Stimulated activated CD4-positive, alpha-beta T cell treated with anti-CD3 and anti-CD28 coated beads, Interleukin-12 subunit alpha, Interleukin-12 subunit beta, amount 100 ng/mL, for 4 hours (primary cell): ENCODE data around the gene CDC42BPB.

Experiments
- DNase-seq: peaks from one replicate; pipeline ENCODE4 v3.0.0-alpha.2; 2020

CDC42BPB gene

DNA sequence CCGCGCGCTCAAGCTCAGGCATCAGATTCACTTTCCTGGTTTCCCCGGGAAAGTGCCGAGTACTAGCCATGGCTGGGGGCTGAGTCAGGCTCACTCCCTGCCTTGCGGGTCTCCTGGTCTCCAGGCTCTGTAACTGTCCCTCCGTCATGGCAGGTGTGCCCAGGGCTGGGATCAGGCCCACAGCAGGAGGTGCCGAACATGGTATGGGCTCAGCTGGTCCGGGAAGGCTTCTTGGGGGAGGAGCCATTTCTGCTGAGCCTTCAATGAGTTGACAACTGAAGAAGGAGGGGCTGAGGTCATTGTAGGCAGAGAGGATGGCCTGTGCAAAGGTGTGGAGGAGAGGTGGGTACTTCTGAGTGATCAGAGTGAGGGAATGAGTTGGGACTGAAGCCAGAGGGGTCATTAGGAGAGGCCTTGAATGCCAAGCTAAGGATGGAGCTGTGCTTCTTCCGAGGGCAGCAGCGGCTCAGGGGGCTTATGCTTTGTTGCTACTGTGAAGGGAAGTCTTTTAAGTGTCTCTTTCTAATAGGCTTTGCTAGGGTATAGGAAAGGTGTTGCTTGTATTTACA lies 37.9 kb upstream of the CDC42BPB start:
- no peak for DNase-seq

DNA sequence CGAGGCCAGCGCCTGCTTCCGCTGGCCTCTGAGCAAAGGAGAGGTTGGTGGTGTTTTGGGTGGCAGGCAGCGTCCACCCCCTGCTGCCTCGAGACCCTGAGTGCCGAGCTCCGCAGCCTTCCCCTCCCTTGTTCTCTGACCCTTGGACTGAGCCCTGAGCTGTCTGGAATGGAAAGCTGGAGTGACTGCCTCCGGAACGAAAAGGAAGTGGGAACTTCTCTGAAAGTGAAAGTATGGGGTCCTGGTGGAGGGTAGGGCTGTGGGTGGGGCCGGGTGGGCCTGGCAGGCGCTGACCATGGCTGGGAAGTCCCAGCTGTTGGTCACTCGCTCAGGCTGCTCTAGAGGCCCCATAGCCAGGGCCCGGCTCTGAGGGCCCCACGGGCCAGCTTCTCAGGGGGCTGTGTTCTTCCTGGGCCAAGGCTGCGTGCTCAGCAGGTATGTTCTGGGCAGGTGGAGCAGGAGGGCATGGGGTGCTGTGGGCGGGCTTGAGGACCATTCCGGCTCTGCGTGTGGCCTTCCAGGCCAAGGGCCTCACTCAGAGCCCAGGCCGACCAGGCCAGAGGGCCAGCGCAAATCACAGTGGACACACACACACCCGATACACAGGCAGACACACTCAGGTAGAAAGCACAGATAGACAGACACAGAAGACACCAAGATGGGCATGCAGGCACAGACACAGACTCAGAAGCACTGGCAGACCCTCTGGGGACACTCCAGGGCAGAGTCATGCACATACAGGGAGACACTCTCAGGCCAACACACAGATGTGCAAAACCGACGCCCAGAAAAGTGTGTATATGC lies 37.3 kb upstream of the CDC42BPB start, which contains the start of gene EXOC3L4:
TSS of gene EXOC3L4 (plus strand) at position 320 of the 804 bp plus-strand sequence. CDS start 5,495 bp downstream, outside the sequence.
- DNase-seq, result no peak

DNA sequence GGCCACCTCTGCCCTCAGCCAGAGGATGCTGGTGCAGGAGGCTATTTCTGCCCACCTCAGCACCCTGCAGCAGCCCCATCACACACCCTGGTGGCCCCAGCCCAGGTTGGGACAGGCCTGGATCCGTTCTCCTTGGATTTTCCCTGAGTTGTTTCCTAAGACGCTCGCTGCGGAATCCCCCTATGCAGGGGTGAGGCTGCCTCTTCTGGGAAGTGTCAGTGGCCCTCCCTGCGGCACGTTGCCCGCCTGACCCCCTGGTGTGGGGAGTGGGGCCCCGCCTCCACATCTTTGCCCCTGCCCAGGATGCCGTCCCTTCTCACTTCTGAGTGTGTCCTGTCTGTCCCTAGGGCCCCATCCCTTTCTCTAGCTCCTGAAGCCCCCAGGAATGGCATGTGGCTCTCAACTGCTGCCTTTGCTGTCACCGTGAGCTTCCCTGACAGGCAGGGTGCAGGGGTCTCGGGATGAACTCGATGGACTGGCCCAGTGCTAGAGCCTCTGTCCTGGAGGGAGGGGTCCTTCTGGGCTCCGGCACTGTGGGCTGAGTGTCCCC lies 36.6 kb upstream of the CDC42BPB start:
- DNase-seq, result no peak

DNA sequence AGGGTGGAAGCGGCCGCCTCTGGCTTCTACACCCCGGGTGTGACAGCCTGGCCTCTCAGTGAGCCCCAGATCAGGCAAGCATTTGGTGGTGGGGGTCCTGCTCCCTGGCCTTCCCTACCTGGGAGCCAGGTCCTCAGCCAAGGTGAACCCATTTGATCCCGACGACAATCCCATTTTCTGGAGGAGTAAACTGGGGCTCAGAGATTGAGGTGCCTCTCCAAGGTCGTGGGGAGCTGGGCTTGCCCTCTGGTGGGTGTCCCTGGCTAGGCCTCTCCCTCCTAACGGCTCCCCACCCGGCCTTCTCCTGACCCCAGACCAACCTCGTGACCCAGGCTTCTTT lies 34.5 kb upstream of the CDC42BPB start:
- no peak for DNase-seq

DNA sequence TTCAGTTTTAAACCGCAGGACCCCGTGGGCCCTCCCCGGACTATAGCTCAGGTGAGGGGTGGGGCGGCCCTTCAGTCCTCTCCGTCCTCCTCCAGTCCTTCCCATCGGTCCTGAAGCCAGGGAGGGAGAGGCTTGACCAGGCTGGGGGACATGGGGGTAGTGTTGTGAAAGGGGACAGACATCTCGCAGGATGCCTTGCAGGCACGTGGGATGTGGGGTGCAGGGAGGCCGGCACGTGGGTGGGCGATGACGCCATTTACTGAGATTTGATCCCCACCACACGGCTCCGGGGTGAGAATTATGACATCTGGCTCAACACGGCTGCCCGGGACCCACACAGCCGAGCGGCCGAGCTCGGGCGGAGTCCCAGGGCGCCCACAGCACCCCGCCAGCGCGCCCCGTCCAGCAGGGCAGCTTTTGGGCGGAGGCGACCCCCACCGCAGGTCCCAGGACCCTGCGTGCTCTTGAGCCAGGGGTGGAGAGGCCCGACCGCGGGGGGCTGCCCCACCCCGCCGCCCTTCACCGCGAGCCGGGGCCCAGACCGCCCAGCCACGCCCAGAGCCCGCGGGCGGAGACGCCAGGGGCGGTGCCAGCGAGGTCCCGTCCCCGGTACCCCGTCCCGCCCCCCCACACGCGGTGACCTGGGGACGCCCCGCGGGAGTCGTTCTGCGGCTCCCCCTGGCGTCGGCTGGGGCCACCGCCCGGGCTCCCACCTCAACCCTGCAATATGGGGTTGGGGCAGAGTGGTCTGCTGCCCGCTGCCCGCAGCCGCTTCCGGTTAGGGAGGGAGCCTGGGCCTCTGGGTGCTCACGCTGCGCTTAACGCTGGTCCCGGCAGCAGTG lies 33.9 kb upstream of the CDC42BPB start:
- DNase-seq, result peak; percentile 80

DNA sequence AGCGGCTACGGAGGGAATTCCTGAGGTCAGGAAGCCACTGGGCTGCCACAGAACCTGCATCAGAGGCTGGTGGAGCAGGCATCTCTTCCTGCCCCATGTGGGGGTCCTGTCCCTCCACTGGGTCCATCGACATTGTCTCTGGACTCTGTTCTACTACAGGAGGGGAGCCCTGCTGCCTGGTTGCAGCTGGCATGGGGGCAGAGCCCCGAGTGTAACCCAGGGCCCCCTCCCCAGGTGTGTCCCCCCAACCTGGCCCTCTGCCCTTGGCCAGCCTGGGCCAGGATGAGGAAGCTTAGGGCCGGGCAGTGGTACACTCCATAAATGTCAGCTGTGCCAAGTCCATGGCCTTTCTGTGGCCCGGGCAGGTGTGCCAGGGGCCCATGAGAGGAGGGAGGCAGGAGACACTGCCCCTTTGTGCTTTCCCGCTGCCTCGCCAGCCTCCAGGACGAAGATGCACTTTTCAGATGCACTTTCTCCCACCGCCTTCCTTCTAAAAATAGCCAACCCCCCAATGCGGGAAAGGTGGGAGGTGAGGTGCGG lies 33.2 kb upstream of the CDC42BPB start:
- no peak for DNase-seq

DNA sequence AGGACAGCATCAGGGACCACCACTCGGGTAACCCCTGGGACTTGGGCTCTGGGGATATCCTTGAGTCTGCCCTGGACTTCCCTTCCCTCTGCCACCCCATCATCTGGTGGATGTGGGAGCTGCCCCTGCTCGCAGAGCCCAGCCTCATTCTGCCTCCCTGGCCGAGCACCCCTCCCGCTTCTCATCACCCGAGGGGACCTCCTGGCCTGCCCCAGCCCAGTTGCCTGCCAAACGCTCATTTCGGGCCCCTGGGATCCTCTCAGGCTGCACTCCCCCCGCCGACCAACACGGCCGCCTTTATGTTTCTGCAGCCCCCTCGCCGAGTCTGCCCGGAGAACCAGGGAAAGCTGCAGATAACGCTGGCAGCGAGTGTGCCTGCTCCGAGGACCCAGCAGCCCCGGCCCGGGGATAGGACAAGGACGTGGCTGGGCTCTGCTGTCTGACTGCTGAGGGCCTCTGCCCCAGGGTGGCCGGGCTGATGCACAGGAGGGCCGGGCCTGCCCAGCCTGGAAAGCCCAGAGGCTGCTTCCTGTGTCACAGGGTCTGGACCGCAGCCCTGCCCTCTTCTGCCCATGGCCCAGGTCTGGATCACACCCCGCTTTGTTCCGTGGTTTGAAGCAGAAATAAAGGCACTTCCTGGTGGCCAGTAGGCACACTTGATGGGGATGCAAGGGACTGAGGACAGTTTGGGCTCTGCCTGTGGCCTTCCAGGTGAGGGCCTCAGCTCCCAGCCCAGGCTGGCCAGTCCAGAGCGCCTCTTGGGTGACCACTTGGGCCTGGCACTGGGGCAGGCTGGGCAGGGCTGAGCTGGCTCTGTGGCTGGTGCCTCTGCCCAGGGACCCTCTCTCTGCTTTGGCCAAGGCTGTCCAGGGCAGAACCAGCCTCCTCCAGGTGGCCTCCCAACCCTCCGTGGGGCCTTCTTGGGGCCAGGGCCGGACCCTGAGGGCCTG lies 32.3 kb upstream of the CDC42BPB start:
- DNase-seq, result no peak

DNA sequence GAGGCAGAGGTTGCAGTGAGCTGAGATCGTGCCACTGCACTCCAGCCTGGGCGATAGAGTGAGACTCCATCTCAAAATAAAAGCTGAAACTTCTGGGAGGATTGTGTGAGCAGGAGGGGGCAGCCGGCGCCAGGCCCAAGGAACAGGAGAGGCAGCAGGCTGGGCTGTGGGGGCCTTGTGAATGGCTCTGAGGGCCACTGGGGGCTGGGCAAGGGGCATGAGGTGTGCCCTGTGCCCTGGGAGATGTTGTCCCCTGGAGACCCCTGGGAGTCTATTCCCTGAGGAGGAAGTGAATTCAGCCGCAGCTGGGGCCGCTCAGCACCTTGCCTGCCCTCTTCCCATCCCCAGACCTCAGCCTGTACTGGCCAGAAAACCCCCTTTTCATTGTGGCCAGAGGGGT lies 31.6 kb upstream of the CDC42BPB start:
- DNase-seq, result no peak

DNA sequence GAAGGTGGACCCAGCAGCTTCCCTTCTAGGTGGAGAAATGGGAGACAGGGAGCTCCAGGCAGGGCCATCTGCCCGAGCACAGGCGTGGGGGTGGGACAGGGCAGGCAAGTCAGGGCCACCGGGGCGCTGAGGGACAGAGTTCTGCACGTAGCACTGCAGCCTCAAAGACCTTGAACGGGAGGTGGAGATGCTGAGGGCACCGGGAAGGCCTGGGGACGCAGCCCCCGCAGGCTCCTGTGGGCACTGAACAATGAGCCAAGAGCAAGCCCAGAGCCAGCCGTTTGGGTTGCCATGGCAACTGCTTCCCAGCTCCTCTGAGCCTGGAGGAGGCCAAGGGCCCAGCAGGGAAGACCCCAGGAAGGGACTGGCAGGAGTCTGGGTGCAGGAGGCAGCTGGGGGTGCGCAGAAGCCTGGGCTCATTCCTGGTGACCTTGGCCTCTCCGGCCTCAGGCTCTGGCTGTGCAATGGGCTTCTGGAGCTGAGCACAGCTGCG lies 30.0 kb upstream of the CDC42BPB start:
- no peak for DNase-seq

DNA sequence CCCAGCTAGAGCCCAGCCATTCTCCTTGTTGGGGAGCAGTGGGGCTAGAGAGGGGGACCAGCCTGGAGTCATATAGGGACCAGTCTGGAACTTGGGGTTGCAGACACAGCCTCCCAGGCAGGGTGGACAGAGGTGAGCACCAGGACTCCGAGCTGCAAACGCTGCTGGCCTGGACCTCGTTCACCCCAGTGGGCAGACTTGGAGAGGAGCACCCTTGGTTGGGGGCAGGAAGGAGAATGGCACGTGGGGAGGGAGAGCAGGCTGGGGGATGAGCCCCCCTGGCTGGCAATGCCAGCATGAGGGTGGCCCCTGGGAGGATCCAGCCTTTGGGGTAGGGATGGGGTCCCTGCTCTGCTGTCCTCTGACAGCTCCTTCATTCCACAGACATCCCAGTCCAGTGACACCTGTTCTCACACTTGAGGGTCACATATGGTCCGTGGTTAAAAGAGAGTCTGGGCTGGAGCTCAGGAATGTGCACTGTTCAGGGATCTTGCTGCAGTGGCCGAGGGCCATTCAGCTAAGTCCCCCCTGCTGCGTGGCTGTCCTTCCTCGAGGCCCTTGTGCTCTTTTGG lies 29.5 kb upstream of the CDC42BPB start:
- no peak for DNase-seq

DNA sequence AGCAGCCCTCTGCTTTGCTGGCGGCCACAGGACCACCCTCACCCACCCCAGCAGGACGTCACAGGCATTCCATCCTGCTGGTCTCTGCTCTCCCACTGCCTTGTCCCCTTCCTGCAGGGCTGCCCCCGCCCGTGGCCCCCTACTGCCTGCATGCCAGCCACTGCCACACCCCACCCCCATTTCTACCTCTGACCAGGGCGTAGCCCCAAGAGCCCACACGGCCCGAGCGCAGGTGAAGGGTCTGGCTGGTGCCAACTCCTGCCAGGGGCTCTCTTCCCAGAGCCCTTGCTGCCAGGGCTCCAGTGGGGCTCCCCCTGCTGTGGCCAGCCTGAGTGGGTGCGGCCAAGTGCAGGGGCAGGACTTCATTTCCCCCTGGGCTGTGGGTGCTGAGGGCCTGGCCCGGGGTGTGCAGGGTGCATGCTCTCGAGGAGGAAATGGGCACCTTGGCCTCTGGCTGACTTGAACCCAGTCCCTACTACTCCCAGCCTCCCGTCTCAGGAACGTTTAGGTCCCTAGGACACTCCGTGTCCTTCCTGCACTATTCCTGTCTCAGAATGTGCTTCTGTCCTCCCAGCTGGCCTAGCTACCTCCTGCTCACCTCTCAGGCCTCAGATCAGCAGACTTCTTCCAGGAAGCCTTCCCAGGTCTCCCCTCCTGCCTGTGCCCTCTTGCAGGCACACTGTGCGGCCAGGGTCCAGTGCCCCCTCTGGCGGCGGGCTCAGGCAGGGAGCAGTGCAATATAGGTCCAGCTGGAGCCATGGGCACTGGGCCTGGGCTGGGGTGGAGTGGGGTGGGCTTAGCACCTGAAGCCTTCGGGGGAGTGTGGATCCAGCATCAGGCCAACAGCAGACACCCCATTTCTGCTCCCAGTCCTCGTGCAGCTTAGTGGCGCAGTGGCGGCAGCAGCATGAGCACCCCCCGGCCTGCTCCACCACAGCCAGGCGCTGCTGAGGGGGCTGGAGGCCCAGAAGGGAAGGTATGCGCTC lies 28.1 kb upstream of the CDC42BPB start:
- no peak for DNase-seq

DNA sequence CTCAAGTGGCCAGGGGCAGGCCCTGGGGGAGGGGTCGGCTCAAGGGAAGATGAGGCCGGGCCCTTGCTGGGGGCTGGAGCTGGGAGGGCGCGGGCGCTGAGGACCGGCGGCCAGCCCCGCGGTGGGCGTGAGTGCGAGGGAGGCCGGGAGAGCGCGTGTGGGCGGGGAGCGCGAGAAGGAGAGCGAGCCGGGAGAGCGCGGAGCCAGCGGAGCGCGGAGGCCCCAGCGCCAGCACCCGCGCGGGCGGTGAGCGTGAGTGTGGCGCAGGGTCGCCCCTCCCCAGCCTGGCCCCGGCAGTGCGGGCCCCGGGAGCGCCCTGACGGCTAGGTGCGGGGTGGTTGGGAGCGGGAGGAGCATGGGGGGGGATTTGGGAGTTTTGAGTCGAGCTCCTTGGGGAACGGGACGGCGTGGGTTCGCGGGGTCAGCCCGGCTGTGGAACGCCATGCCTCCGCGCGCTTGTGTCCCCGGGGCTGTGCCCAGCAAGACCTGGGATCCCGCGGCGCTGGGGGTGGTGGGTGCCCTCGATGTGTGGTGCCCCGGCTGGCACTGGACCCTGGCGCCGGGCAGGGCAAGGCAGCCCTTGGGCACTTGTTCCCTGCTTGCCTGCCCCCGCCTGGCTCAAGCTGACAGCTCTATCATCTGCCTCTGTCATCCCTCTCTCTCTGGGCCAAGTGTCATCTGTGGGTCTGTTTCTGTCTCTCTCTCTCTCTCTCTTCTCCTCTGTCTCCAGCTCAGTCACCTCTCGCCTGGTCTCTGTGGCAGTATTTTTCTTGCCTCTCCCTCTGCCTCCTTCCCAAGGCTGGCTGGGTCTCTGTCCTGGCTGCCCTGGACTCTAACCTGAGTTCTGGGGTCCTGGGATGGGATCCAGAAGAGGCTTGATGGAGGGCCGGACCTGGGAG lies 26.9 kb upstream of the CDC42BPB start, which contains the start of gene LBHD2:
TSS of gene LBHD2 (plus strand) at position 190 of the 899 bp plus-strand sequence. CDS start 1,803 bp downstream, outside the sequence.
- DNase-seq, result no peak

DNA sequence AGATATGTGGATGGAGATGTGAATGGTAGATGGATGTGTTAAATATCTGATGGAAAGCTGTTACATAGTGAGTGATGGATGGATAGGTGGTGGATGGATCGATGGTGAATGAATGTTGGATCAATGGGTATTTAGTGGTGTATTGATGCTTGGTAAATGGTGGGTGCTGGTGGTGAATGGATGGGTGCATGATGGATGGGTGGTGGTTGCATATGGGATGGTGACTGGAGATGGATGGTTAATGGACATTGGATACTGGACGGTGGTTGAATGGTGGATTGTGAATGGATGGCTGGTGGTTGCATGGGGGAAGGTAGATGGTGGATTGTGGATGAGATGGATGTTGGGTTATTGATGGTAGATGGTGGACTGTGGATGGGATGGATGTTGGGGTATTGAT lies 24.6 kb upstream of the CDC42BPB start:
- no peak for DNase-seq

DNA sequence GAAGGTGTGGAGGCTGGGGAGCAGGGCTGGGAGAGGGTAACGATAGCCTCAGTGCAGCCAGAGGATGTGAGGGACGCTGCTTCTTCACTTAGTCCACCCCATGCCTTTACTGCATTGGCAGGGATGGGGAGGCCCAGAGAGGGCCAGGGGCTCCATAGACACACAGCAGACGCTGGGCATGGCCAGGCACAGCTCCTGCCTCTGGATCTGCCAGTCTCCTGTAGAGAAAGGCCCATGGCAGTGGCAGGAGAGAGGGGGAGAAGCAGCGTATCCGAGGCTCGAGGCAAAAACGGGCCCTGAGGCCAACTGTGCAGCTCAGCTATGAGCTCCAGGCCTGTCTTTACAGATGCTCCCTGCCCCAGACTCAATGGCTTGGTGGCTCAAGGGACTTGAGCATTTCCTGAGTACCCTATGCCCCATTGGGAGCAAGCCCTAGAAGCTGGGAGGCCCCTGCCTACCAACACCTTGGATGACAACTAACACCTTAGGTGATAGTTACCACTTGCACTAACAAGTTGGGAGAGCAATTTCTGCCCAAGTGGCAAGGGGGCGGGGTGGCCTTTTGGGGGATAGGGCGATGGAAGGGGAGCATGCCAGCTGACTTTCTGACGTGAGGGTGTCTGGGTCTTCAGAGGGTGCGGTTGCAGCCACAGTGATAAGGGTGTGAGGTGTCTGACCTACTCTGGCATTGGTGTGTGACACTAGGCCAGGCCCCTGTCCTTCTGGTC lies 21.7 kb upstream of the CDC42BPB start:
- no peak for DNase-seq

DNA sequence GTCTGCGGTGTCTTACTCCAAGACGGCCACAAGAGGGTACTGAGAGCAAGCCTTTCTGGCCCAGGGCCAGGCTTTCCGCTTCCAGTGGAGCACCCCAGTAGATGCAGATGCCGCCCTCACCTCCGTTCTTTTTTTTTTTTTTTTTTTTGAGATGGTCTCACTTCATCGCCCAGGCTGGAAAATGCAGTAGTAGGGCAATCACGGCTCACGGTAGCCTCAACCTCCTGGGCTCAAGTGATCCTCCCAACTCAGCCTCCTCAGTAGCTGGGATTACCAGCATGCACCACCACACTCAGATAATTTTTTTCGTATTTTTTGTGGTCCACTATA lies 21.0 kb upstream of the CDC42BPB start:
- DNase-seq, result peak; percentile 64

DNA sequence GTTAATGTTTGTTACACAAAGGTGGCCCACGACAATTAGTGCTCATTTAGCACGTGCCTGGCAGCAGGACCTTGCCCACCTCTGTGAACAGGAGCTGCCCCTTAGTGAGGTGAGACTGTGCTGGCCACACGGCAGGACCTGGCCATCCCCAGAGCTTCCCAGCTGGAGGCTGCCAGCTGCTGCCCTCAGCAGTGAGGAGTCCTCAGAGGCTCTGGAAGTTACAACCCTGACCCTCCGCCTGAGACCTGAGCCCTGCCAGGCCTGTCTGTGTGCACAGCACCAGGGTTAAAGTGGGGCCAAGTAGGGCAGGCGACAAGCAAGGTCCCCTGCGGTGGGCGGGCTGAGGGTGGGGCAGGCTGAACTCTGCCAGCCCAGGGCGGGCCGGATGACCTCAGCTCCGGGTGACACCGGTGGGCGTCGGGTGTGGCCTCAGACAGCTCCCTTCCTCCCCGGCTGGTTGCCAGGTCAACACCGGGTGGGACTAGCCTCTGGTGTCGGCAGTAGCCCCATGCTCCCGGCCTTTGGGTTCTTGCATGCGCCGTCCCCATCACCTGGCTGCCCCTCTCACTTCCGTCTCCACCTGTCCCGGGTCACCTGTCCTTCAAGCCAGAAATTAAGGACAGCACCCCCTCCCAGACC lies 17.5 kb upstream of the CDC42BPB start:
- DNase-seq, result no peak

DNA sequence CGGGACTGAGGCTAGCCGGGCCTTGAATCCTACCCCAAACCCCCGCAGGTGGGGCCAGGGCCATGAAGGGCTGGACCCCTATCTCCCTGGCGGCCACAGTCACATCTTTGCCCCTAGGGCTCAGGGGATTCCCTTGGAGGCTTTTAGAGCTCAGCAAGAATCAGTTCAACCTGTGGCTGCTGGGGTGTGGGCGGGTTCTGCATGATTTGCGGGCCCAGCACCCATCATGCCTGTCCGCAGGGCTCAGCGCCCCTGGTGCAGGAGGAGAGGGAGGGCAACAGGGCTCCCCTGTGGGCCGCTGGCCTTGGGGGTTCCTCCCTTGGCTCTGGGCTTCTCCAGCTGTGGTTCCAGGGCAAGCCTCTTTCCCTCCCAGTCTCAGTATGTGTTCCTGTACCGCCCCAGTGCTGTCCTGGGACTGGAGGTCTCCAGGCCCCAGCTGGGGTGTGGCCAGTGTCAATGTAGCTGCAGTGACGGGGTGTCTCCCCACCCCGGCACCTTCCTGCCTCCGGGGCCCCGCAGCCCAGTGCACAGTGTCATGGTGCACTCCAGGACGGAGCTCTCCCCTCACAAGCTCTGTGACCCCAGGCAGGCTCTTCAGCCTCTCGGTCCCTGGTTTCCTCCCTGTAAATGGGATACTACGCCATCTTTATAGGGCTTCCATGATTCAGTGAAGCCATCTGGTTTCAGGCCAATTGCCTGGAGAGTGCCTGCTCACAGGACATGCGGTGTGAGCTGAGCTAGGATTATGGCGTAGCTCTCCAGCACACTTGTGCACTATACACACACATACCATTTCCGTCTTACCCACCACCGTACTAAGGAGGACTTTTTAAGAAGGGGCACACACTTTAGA lies 16.8 kb upstream of the CDC42BPB start:
- no peak for DNase-seq
